Keratinocyte (primary cell): Measurements from ENCODE around the gene DPYSL5.

ENCODE experiments used
- EZH2 ChIP-seq: IDR thresholded peaks from one replicate; pipeline ENCODE4 v1.6.1; 2012; ENCODE audit warnings: inconsistent platforms, mild to moderate bottlenecking, low read length, moderate library complexity
- TF ChIP-seq, protein P1 (sequence below), 3 experiments: IDR thresholded peaks in 1 of 3; conservative IDR thresholded peaks in 1 of 3; optimal IDR thresholded peaks in 1 of 3; 2 replicates in 2 of 3; 3 replicates in 1 of 3; pipeline versions ENCODE3 to v1.5.1; 2011; ENCODE audit warnings: low read length in 3 of 3, mild to moderate bottlenecking in 3 of 3, moderate library complexity in 2 of 3, control low read depth in 1 of 3, inconsistent platforms in 1 of 3; ENCODE audit not compliant: insufficient read depth in 2 of 3; ENCODE audit errors: extremely low read depth in 1 of 3

DNA sequence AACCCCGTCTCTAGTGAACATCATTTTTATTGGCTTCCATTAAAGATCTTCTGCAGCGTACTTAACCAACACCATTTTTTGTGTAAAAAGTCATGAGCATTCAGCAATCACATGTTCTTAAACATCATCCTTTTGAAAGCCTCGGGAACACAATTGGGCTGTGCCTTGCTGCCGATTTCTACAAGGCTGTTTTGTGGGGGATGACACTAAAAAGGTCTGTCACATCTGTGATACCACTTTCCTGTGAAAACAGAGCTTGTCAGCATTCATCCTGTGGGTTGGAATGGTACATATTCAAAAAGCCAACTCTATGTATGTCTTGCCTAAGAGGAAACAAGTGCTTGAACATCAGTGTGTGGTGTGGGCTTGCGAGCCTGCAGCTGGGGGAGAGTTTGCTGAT, 73.4 kb downstream of the DPYSL5 start:
- TF ChIP-seq, protein P1, sequence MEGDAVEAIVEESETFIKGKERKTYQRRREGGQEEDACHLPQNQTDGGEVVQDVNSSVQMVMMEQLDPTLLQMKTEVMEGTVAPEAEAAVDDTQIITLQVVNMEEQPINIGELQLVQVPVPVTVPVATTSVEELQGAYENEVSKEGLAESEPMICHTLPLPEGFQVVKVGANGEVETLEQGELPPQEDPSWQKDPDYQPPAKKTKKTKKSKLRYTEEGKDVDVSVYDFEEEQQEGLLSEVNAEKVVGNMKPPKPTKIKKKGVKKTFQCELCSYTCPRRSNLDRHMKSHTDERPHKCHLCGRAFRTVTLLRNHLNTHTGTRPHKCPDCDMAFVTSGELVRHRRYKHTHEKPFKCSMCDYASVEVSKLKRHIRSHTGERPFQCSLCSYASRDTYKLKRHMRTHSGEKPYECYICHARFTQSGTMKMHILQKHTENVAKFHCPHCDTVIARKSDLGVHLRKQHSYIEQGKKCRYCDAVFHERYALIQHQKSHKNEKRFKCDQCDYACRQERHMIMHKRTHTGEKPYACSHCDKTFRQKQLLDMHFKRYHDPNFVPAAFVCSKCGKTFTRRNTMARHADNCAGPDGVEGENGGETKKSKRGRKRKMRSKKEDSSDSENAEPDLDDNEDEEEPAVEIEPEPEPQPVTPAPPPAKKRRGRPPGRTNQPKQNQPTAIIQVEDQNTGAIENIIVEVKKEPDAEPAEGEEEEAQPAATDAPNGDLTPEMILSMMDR (optimal IDR thresholded peaks at IDR 0.05 in 1 of 3, IDR thresholded peaks at IDR 0.05 in 1 of 3, conservative IDR thresholded peaks at IDR 0.05 in 1 of 3; ENCODE audit: extremely low read depth in 1 of 3, insufficient read depth in 2 of 3, low read length in 3 of 3): no peak
- TF ChIP-seq EZH2: no peak
